Endodermal cell (in vitro differentiated cells): ENCODE results near the gene MLLT1. TPM values are rescaled to one million over a fixed set of nuclear protein-coding genes. Genes with fewer than 3 reads are reported as not detected.

Experiments used
- DNase-seq: peaks from one replicate; pipeline ENCODE4 v3.0.0-alpha.2; 2017
- H3K27ac ChIP-seq: 2 replicates; pipeline ENCODE4 v1.5.1; 2013; ENCODE audit warnings: mild to moderate bottlenecking, low read depth, low read length, moderate library complexity
- H3K27me3 ChIP-seq: 2 replicates; pipeline ENCODE4 v1.6.1; 2013; ENCODE audit warnings: mild to moderate bottlenecking, low read length, moderate library complexity; ENCODE audit not compliant: insufficient read depth, control insufficient read depth, poor library complexity, severe bottlenecking
- H3K36me3 ChIP-seq: 2 replicates; pipeline ENCODE4 v1.7.0; 2013; ENCODE audit warnings: mild to moderate bottlenecking, low read length, moderate library complexity; ENCODE audit not compliant: control insufficient read depth, insufficient read depth
- H3K4me1 ChIP-seq: one replicate; pipeline ENCODE4 v1.7.0; 2013; ENCODE audit warnings: low read length; ENCODE audit not compliant: control insufficient read depth, insufficient read depth
- H3K4me3 ChIP-seq: 2 replicates; pipeline ENCODE4 v1.5.1; 2013; ENCODE audit warnings: mild to moderate bottlenecking, low read length, moderate library complexity
- H3K9ac ChIP-seq: 2 replicates; pipeline ENCODE4 v1.6.1; 2013; ENCODE audit warnings: mild to moderate bottlenecking, low read length, moderate library complexity; ENCODE audit not compliant: poor library complexity, severe bottlenecking; ENCODE audit errors: extremely low read depth
- H3K9me3 ChIP-seq: 2 replicates; pipeline ENCODE4 v1.6.1; 2013; ENCODE audit warnings: mild to moderate bottlenecking, low read length, moderate library complexity; ENCODE audit not compliant: control insufficient read depth
- H3K27ac Mint-ChIP-seq: 2 replicates; pipeline ENCODE4 v1.8.0; 2020; ENCODE audit warnings: mixed read lengths
- H3K27me3 Mint-ChIP-seq: 2 replicates; pipeline ENCODE4 v1.8.0; 2021; ENCODE audit warnings: mild to moderate bottlenecking, mixed read lengths; ENCODE audit not compliant: insufficient read depth
- H3K36me3 Mint-ChIP-seq: 2 replicates; pipeline ENCODE4 v1.8.0; 2020; ENCODE audit warnings: low read depth, mixed read lengths
- H3K4me1 Mint-ChIP-seq: 2 replicates; pipeline ENCODE4 v1.8.0; 2020; ENCODE audit warnings: mixed read lengths
- H3K4me3 Mint-ChIP-seq: 2 replicates; pipeline ENCODE4 v1.8.0; 2020; ENCODE audit warnings: mild to moderate bottlenecking, moderate library complexity, mixed read lengths
- H3K9me3 Mint-ChIP-seq: 2 replicates; pipeline ENCODE4 v1.8.0; 2020; ENCODE audit warnings: mild to moderate bottlenecking, mixed read lengths
- CTCF ChIP-seq: fragments of 200-600 bp; sonication (generic); conservative IDR thresholded peaks from 2 replicates; pipeline ENCODE4 v1.5.0; 2021; ENCODE audit warnings: antibody characterized with exemption, mild to moderate bottlenecking
- WGBS, 2 experiments: methylation state at CpG; one replicate each; pipeline versions ENCODE4 v1.1.5 to v1.1.7; 2013; ENCODE audit warnings: missing lambda C conversion rate in 2 of 2, mixed read lengths in 1 of 2; ENCODE audit not compliant: insufficient coverage in 1 of 2, insufficient read length in 1 of 2; 5-methylcytosine and 5-hydroxymethylcytosine counted together
- total RNA-seq, 2 donors: library from RNA; stranded (reverse); fragmentation: NEBNext Ultra II Directional in 1 of 2; extraction: Animal tissue kit (Norgen Biotek cat#: 25700) in 1 of 2; gene quantifications; 2 replicates in 1 of 2; 3 replicates in 1 of 2; pipeline ENCODE4 v1.2.1, GENCODE V29; 2021

The MLLT1 gene
- total RNA-seq, 2 donors from 2014 or later: 50.1 to 51.8 TPM

GRCh38 chr19:6167115-6167514, 112.7 kb downstream of the MLLT1 start:
- Histone ChIP-seq H3K27ac (no peak overlapping the region), H3K9me3 (no peaks in the 10 kb centered on the region), H3K4me1 (no peaks in the 10 kb centered on the region), H3K9ac (no peak overlapping the region), H3K36me3 (no peaks in the 10 kb centered on the region), H3K4me3 (no peak overlapping the region), H3K27me3 (no peaks in the 10 kb centered on the region)
- no peaks in the 10 kb centered on the region for H3K9me3 Mint-ChIP-seq
- DNase-seq: no peak
- no peaks in the 10 kb centered on the region for H3K36me3 Mint-ChIP-seq
- H3K27me3 Mint-ChIP-seq: peaks cover 31% of the 10 kb centered on the region
- H3K4me3 Mint-ChIP-seq: no peak overlapping the region
- no peak overlapping the region for H3K27ac Mint-ChIP-seq
- 95 to 100% methylated on average over 1 of the region's 1 CpG for WGBS, 2 experiments
- no peak for TF ChIP-seq CTCF
- no peaks in the 10 kb centered on the region for H3K4me1 Mint-ChIP-seq

DNA sequence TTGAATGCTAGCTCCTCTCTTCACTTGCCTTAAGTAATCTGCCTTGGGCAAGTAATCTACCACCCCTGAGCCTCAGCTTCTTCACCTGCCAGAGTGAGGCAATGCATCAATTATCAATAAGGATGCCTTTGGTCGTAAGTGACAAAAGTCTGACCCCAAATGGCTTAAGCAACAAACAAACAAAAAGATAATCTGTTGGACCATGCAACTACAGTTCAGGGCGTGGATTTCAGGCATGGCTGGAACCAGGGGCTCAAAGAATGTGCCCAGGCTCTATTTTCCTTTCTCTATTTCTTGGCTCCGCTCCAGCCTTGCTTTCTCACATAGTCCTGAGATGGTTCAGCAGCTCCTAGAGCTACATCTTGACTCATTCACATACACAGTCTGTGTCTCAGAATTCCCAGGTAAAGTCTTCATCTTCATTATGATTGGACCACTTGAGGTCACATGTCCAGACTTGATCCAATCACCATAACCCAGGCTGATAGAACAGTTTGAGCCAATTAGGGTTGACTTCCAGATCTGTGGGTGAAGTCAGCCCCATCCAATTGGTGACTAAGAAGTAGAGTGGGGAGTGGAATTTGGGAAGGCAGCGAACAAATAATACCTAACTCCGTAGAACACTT, 114.8 kb downstream of the MLLT1 start:
- TF ChIP-seq CTCF: no peak
- no peaks in the 10 kb centered on the region for H3K36me3 Mint-ChIP-seq
- Histone ChIP-seq H3K4me3 (no peak overlapping the region), H3K9me3 (peaks cover 6% of the 10 kb centered on the region), H3K27me3 (no peaks in the 10 kb centered on the region), H3K4me1 (no peaks in the 10 kb centered on the region), H3K9ac (no peak overlapping the region), H3K27ac (no peak overlapping the region), H3K36me3 (no peaks in the 10 kb centered on the region)
- H3K27me3 Mint-ChIP-seq: peaks cover 19% of the 10 kb centered on the region
- H3K4me3 Mint-ChIP-seq: no peak overlapping the region
- no peak for DNase-seq
- WGBS, 2 experiments: 79 to 86% methylated on average over 4 to 5 of the region's 5 CpGs
- peaks cover 13% of the 10 kb centered on the region for H3K9me3 Mint-ChIP-seq
- no peak overlapping the region for H3K27ac Mint-ChIP-seq
- H3K4me1 Mint-ChIP-seq: no peaks in the 10 kb centered on the region

DNA sequence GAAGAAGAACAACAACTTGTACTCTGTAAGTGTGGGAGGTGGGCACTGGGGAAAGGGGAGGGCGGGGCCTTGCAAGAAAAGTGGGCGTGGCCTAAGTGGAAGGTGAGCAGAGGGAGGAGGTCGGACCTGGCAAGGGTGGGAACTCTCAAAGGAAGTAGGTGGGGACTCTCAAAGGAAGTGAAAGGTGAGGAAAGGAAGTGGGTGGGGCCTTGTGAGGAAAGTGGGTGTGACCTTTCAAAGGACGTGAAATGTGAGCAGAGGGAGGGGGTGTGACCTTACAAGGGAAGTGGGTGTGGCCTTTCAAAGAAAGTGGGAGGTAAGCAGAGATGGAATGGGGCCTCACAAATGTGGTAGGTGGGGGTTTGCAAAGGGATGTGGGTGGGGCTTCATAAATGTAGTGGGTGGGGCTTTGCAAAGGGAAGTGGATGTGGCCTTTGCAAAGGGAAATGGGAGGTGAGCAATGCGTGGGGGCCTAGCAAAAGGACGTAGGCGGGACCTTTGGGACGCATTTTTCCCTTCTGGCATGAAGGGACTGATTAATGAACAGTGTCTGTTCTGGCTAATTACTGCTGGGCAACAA, 118.4 kb downstream of the MLLT1 start:
- Mint-ChIP-seq H3K27ac (no peak overlapping the region), H3K27me3 (peaks cover 14% of the 10 kb centered on the region), H3K36me3 (no peaks in the 10 kb centered on the region), H3K4me1 (no peaks in the 10 kb centered on the region), H3K9me3 (peaks cover 32% of the 10 kb centered on the region), H3K4me3 (no peak overlapping the region)
- Histone ChIP-seq H3K4me1 (no peaks in the 10 kb centered on the region), H3K36me3 (no peaks in the 10 kb centered on the region), H3K4me3 (no peak overlapping the region), H3K27me3 (no peaks in the 10 kb centered on the region), H3K9ac (no peak overlapping the region), H3K27ac (no peak overlapping the region), H3K9me3 (peaks cover 11% of the 10 kb centered on the region)
- no peak for TF ChIP-seq CTCF
- peak; percentile 72 for DNase-seq
- WGBS, 2 experiments: 67% methylated on average over 5 to 8 of the region's 8 CpGs

Other genes with a start within 250 kb of the MLLT1 start
- 10 to 100 TPM in 1 of 2 donors, 1 to 10 TPM in 1; 6.6 to 11.0 TPM for gene RFX2, start 169.5 kb downstream of the MLLT1 start, total RNA-seq
- gene ACSBG2, start 144.3 kb downstream of the MLLT1 start, total RNA-seq: not detected
- not detected for gene ACER1, start 53.6 kb upstream of the MLLT1 start, total RNA-seq
- gene CLPP, start 81.6 kb upstream of the MLLT1 start, total RNA-seq: 10 to 100 TPM; 79.8 to 87.7 TPM
- gene ALKBH7, start 92.8 kb upstream of the MLLT1 start, total RNA-seq: 10 to 100 TPM; 80.0 to 98.3 TPM
- 1 to 10 TPM; 1.9 to 2.7 TPM for gene PSPN, start 96.0 kb upstream of the MLLT1 start, total RNA-seq
- 10 to 100 TPM; 59.2 to 66.4 TPM for gene GTF2F1, start 113.2 kb upstream of the MLLT1 start, total RNA-seq
- gene KHSRP, start 144.8 kb upstream of the MLLT1 start, total RNA-seq: 100 to 1,000 TPM; 454 to 476 TPM
- gene SLC25A41, start 153.8 kb upstream of the MLLT1 start, total RNA-seq: under 1 TPM in 1 of 2 donors, not detected in 1; 0.46 TPM
- 10 to 100 TPM; 34.9 to 39.5 TPM for gene SLC25A23, start 179.8 kb upstream of the MLLT1 start, total RNA-seq
- gene CRB3, start 184.3 kb upstream of the MLLT1 start, total RNA-seq: 10 to 100 TPM; 46.4 to 50.9 TPM
- 1 to 10 TPM; 1.7 to 2.1 TPM for gene DENND1C, start 201.8 kb upstream of the MLLT1 start, total RNA-seq
- 1 to 10 TPM; 5.2 to 7.5 TPM for gene TUBB4A, start 222.3 kb upstream of the MLLT1 start, total RNA-seq